Suprapubic skin (tissue), 4 donors: Measurements from ENCODE around the gene MAGEA12. TPM values are rescaled to one million over a fixed set of nuclear protein-coding genes. Genes with fewer than 3 reads are reported as not detected.
"Not testable (repeated sequence)": the region's sequence is repeated elsewhere in the genome, so short reads cannot be mapped to it uniquely, and the experiment has no call there.

Experiments
- DNase-seq, 2 donors: peaks; one replicate each; pipeline ENCODE4 v3.0.0-alpha.2; 2019; ENCODE audit warnings: low spot score in 2 of 2
- H3K27ac ChIP-seq: fragments of 200-600 bp; sonication (generic); one replicate; pipeline ENCODE4 v1.5.1; 2019
- H3K27me3 ChIP-seq: fragments of 200-600 bp; sonication (generic); one replicate; pipeline ENCODE4 v1.5.1; 2019
- H3K36me3 ChIP-seq: fragments of 200-600 bp; sonication (generic); one replicate; pipeline ENCODE4 v1.5.1; 2019
- H3K4me1 ChIP-seq: fragments of 200-600 bp; sonication (generic); one replicate; pipeline ENCODE4 v1.5.1; 2019
- H3K4me3 ChIP-seq: fragments of 200-600 bp; sonication (generic); one replicate; pipeline ENCODE4 v1.5.1; 2019; ENCODE audit warnings: mild to moderate bottlenecking
- H3K9me3 ChIP-seq: fragments of 200-600 bp; sonication (generic); one replicate; pipeline ENCODE4 v1.5.1; 2019
- WGBS: methylation state at CpG from one replicate; pipeline ENCODE4 v1.1.5; 2018; 5-methylcytosine and 5-hydroxymethylcytosine counted together
- total RNA-seq, 4 donors: library from RNA; depleted of rRNA; stranded (reverse); fragments of >200 nt; gene quantifications; one replicate each; pipeline ENCODE4 v1.1.0, GENCODE V29; 2016

MAGEA12 gene
- total RNA-seq, 4 donors from 2014 or later, result not detected

DNA sequence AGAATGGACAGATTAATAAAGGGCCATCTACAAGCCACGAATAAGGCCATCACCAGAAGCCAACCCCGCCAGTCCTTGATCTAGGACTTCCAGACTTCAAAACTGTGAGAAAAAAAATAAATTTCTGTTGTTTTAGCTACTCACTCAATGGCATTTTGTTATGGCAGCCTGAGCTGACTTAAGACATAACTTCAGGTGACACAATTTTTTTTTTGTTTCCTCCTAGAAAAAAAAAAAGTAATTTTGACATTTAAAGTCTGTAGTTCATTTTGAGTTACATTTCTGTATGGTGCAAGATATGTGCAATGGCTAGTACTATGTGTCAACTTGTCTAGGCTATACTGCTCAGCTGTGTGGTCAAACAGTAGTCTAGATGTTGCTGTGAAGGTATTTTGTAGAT, 25.4 kb downstream of the MAGEA12 start, which contains the start of gene CSAG3:
TSS of gene CSAG3 (plus strand) at position 301 of the 400 bp plus-strand sequence.
- not testable (repeated sequence) for H3K4me3 ChIP-seq, H3K27ac ChIP-seq, H3K9me3 ChIP-seq, H3K27me3 ChIP-seq, H3K4me1 ChIP-seq, DNase-seq, H3K36me3 ChIP-seq
- no CpG with 5 or more reads among the region's 2 CpGs for WGBS

DNA sequence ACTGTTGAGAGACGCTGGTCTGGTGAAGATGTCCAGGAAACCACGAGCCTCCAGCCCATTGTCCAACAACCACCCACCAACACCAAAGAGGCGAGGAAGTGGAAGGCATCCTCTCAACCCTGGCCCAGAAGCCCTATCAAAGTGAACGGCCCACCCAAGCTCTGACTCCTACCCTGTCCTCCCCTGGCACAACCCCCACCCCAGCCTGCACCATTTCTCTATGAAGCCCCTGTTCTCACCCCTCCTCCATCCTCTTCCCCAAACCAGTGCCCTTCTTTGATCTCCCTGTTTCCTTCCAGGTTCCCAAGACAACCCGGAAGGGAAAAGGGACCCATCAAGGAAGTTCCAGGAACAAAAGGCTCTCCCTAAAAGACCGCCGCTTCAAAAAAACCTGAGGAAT, 26.0 kb downstream of the MAGEA12 start:
- not testable (repeated sequence) for DNase-seq, H3K27me3 ChIP-seq, H3K9me3 ChIP-seq, H3K4me1 ChIP-seq, H3K4me3 ChIP-seq, H3K36me3 ChIP-seq, H3K27ac ChIP-seq
- WGBS, result 58% methylated on average over 5 of the region's 7 CpGs

DNA sequence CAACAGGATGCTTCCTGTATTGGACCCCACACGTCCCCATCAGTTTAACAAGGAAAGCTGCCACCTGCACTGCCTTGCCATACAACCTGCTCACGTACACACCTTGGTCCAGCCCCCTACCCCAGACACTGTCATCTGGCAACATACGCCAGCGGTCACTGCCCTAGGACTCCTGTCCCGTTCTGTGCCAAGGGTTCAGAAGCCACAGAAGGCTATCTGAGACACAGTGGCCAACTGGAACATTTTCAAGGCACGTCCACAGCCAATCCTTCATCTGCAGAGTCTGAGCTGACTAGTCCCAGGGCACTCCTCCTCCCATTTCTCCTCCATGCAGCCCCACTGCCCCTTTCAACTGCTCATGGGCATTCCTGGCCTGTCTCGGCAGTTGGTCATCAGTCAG, 28.0 kb downstream of the MAGEA12 start:
- not testable (repeated sequence) for H3K9me3 ChIP-seq, H3K27ac ChIP-seq, H3K4me3 ChIP-seq, DNase-seq, H3K4me1 ChIP-seq, H3K27me3 ChIP-seq, H3K36me3 ChIP-seq
- WGBS, result no CpG with 5 or more reads among the region's 7 CpGs

DNA sequence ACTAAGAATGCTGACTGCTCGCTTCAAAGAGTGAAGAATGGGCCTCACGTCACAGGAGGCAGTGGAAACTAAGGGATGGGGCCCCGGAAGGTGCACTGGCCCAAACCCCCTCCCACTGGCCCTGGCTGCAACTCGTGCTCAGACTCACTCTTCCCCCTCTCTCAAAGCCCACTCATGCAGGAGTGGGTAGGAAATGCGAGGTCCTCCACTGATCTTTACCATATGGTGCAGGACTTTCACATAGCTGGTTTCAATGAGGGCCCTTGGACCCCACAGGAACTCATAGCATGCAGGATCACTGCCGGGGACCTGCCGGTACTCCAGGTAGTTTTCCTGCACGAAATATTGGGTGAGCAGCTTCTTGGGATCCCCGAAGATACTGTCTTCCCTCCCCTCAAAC, 33.0 kb downstream of the MAGEA12 start:
- DNase-seq, H3K9me3 ChIP-seq, H3K4me1 ChIP-seq, H3K36me3 ChIP-seq, H3K27ac ChIP-seq, H3K27me3 ChIP-seq, H3K4me3 ChIP-seq: not testable (repeated sequence)
- 78% methylated on average over 8 of the region's 9 CpGs for whole genome bisulfite sequencing

DNA sequence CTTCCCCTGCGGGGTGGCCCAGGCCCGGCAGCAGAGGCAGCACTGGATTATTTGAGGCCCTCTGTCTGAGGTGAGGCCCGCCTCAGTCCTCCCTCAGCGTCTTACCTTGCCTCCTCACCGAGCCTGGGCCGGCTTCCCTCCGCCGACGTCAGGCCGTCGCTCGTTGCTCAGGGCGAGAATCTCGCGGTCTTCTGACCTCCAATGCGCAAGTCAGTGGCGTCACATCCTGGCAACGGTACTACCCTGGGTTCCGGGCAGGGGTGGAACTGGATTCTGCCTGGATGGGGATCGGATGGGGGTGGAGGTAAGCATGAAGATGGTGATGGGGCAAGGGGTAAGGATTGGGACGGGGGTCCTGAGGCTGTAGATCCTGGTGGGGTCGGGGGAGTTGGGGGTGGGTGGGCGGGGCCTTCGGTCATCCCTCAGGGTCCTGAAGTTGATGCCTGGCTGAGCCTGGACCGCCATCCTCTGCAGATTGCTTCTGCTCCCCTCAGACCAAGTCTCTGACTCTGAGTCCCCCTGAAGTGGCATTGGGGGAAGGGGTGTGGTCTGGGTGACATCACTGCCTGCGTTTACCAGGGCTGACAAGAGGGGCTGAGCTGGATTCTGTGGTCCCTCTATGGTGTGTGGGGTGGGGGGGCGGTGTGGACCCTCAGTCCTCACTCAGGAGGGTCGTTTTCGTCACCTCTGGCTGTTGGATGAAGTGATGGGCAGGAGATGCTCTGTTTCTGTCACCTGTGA, 36.2 kb downstream of the MAGEA12 start, which contains the start of gene MAGEA6:
TSS of gene MAGEA6 (minus strand) at position 141 of the 741 bp plus-strand sequence. CDS start 2,039 bp downstream, outside the sequence.
- WGBS, result no CpG with 5 or more reads among the region's 29 CpGs
- not testable (repeated sequence) for H3K36me3 ChIP-seq, H3K27me3 ChIP-seq, H3K9me3 ChIP-seq, H3K27ac ChIP-seq, H3K4me3 ChIP-seq, DNase-seq, H3K4me1 ChIP-seq

DNA sequence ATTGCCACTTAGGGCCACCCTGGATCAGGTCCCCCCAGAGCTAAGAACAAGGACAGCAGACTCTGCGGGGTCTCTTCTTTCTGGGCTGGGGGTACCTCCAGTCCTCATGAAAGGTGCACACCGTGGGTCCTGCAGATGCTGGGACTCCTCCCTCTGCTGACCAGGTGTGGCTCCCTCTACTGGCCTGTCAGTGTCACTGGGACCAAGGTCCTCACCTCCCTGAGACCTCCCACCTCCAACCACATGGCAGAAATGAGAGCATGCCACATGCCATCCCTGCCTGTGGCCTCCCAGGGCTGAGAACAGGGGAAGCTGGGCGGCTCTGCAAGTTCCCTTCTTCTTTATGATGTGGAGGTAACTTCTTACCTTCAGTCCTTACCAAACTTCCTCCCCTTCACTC, 53.5 kb downstream of the MAGEA12 start:
- H3K4me1 ChIP-seq, H3K9me3 ChIP-seq, H3K27me3 ChIP-seq, H3K36me3 ChIP-seq, DNase-seq, H3K27ac ChIP-seq, H3K4me3 ChIP-seq: not testable (repeated sequence)
- WGBS, result no CpG with 5 or more reads among the region's 3 CpGs

Other genes starting within 250 kb of the MAGEA12 start
- gene GABRQ, start 95.9 kb upstream of the MAGEA12 start, total RNA-seq, result under 1 TPM in 3 of 4 donors, not detected in 1; 0.10 to 0.45 (median 0.34) TPM
- not detected for gene MAGEA3, start 35.0 kb upstream of the MAGEA12 start, total RNA-seq
- not detected for gene CSAG2, start 24.5 kb upstream of the MAGEA12 start, total RNA-seq
- not detected for gene MAGEA2B, start 19.1 kb upstream of the MAGEA12 start, total RNA-seq
- not detected for gene CSAG1, start within 50 bp of the MAGEA12 start, total RNA-seq
- not detected for gene MAGEA2, start 20.1 kb downstream of the MAGEA12 start, total RNA-seq
- not detected for gene CSAG3, start 25.5 kb downstream of the MAGEA12 start, total RNA-seq
- gene MAGEA6, start 35.9 kb downstream of the MAGEA12 start, total RNA-seq, result not detected
- 10 to 100 TPM in 3 of 4 donors, 1 to 10 TPM in 1; 8.9 to 24.1 (median 18.7) TPM for gene CETN2, start 97.0 kb downstream of the MAGEA12 start, total RNA-seq
- gene NSDHL, start 97.3 kb downstream of the MAGEA12 start, total RNA-seq, result 10 to 100 TPM; 11.8 to 34.1 (median 22.4) TPM
- gene ZNF185, start 164.3 kb downstream of the MAGEA12 start, total RNA-seq, result 10 to 100 TPM; 50.1 to 81.3 (median 66.1) TPM